ENCODE measurements around the gene ANK3. TPM values are rescaled to one million over a fixed set of nuclear protein-coding genes. Genes with fewer than 3 reads are reported as not detected.

Gene ANK3
- polyA plus RNA-seq, 1 experiment: 1.6 TPM

GRCh38 chr10:60338786-60339185 is 50.9 kb downstream of the ANK3 start:
- Histone ChIP-seq H3K9me3 (ENCODE audit: control insufficient read depth, insufficient read depth, low read length) (no peaks in the 10 kb centered on the region), H3K27ac (ENCODE audit: low read depth, low read length) (no peak overlapping the region), H3K4me3 (ENCODE audit: low read depth, low read length) (no peak overlapping the region), H3K27me3 (ENCODE audit: control insufficient read depth, insufficient read depth, low read length) (no peaks in the 10 kb centered on the region)
- CTCF ChIA-PET: interaction anchor here (0.6 kb wide), 1 partner anchor 1557 kb away, joined by 3 read pairs; no protein-coding TSS in a partner anchor
- no peak for DNase-seq (ENCODE audit: low read depth, low spot score)
- no peak for TF ChIP-seq CTCF (IDR thresholded peaks at IDR 0.05; ENCODE audit: low read depth, low read length)
- POLR2A ChIA-PET: no interaction called here

GRCh38 chr10:60338002-60338564 is 51.6 kb downstream of the ANK3 start:
- CTCF ChIA-PET: no interaction called here
- H3K9me3 ChIP-seq (ENCODE audit: control insufficient read depth, insufficient read depth, low read length): no peaks in the 10 kb centered on the region
- no peaks in the 10 kb centered on the region for H3K27me3 ChIP-seq (ENCODE audit: control insufficient read depth, insufficient read depth, low read length)
- DNase-seq (ENCODE audit: low read depth, low spot score): no peak
- no peak overlapping the region for H3K4me3 ChIP-seq (ENCODE audit: low read depth, low read length)
- no peak overlapping the region for H3K27ac ChIP-seq (ENCODE audit: low read depth, low read length)
- POLR2A ChIA-PET: no interaction called here
- no peak for TF ChIP-seq CTCF (IDR thresholded peaks at IDR 0.05; ENCODE audit: low read depth, low read length)

- POLR2A ChIA-PET: no interaction called here
- no peak overlapping the region for H3K4me3 ChIP-seq (ENCODE audit: low read depth, low read length)
- no peak for DNase-seq (ENCODE audit: low read depth, low spot score)
- no peak for TF ChIP-seq CTCF (IDR thresholded peaks at IDR 0.05; ENCODE audit: low read depth, low read length)
- H3K27ac ChIP-seq (ENCODE audit: low read depth, low read length): no peak overlapping the region
- no peaks in the 10 kb centered on the region for H3K27me3 ChIP-seq (ENCODE audit: control insufficient read depth, insufficient read depth, low read length)
- no peaks in the 10 kb centered on the region for H3K9me3 ChIP-seq (ENCODE audit: control insufficient read depth, insufficient read depth, low read length)
- CTCF ChIA-PET: interaction anchor here (2.0 kb wide), 1 partner anchor 97 kb away, joined by 4 read pairs; no protein-coding TSS in a partner anchor
These were observed 52.6 kb downstream of the ANK3 start for GRCh38 chr10:60336901-60337630.

- CTCF ChIA-PET: interaction anchor here (0.5 to 2.0 kb wide), 6 partner anchors 12 to 710 kb away, joined by 3 to 4 read pairs (median 3); no protein-coding TSS in a partner anchor
- no peak for DNase-seq (ENCODE audit: low read depth, low spot score)
- Histone ChIP-seq H3K9me3 (ENCODE audit: control insufficient read depth, insufficient read depth, low read length) (no peaks in the 10 kb centered on the region), H3K4me3 (ENCODE audit: low read depth, low read length) (no peak overlapping the region), H3K27ac (ENCODE audit: low read depth, low read length) (no peak overlapping the region), H3K27me3 (ENCODE audit: control insufficient read depth, insufficient read depth, low read length) (no peaks in the 10 kb centered on the region)
- POLR2A ChIA-PET: interaction anchor here (0.7 kb wide), 1 partner anchor 91 kb away, joined by 3 read pairs; no protein-coding TSS in a partner anchor
- 0 out of 2 replicates have a peak, but pooled peaks have one; percentile 15 for TF ChIP-seq CTCF (IDR thresholded peaks at IDR 0.05; ENCODE audit: low read depth, low read length)
These were observed 54.0 kb downstream of the ANK3 start for GRCh38 chr10:60335708-60336107.

- no peak for DNase-seq (ENCODE audit: low read depth, low spot score)
- ChIA-PET CTCF (interaction anchor here (1.0 to 2.0 kb wide), 4 partner anchors 11 to 220 kb away, joined by 3 to 4 read pairs (median 4); no protein-coding TSS in a partner anchor), POLR2A (interaction anchor here (0.7 kb wide), 1 partner anchor 91 kb away, joined by 3 read pairs; no protein-coding TSS in a partner anchor)
- Histone ChIP-seq H3K4me3 (ENCODE audit: low read depth, low read length) (no peak overlapping the region), H3K27ac (ENCODE audit: low read depth, low read length) (no peak overlapping the region), H3K27me3 (ENCODE audit: control insufficient read depth, insufficient read depth, low read length) (no peaks in the 10 kb centered on the region), H3K9me3 (ENCODE audit: control insufficient read depth, insufficient read depth, low read length) (no peaks in the 10 kb centered on the region)
- no peak for TF ChIP-seq CTCF (IDR thresholded peaks at IDR 0.05; ENCODE audit: low read depth, low read length)
These were observed 54.7 kb downstream of the ANK3 start for GRCh38 chr10:60334991-60335390.
